Fibroblast of lung (primary cell): ENCODE data around the gene POLR3F. TPM values are rescaled to one million over a fixed set of nuclear protein-coding genes. Genes with fewer than 3 reads are reported as not detected.
"Not testable (repeated sequence)": the region's sequence is repeated elsewhere in the genome, so short reads cannot be mapped to it uniquely, and the experiment has no call there.

ENCODE experiments used
- DNase-seq, 2 donors: peaks; one replicate each; pipeline versions ENCODE4 v3.0.0 to v3.0.0-alpha.2; 2010; ENCODE audit warnings: low read depth in 2 of 2
- H2AFZ ChIP-seq: 2 replicates; pipeline ENCODE4 v1.5.1; 2012; ENCODE audit warnings: low read length, control low read depth, inconsistent platforms
- H3K27ac ChIP-seq: 2 replicates; pipeline ENCODE4 v1.5.1; 2011; ENCODE audit warnings: low read length, control low read depth; ENCODE audit not compliant: insufficient read depth
- H3K27me3 ChIP-seq: 2 replicates; pipeline ENCODE4 v1.5.1; 2011; ENCODE audit warnings: mild to moderate bottlenecking, low read length; ENCODE audit not compliant: control insufficient read depth, insufficient read depth
- H3K36me3 ChIP-seq: 2 replicates; pipeline ENCODE4 v1.5.1; 2011; ENCODE audit warnings: low read length; ENCODE audit not compliant: control insufficient read depth, insufficient read depth
- H3K4me1 ChIP-seq: 2 replicates; pipeline ENCODE4 v1.5.1; 2011; ENCODE audit warnings: low read length; ENCODE audit not compliant: control insufficient read depth, insufficient read depth; ENCODE audit errors: extremely low read depth
- H3K4me2 ChIP-seq: 2 replicates; pipeline ENCODE4 v1.5.1; 2011; ENCODE audit warnings: low read length, control low read depth; ENCODE audit not compliant: insufficient read depth; ENCODE audit errors: extremely low read depth
- H3K4me3 ChIP-seq, 4 experiments: fragments of 200-600 bp in 1 of 4; sonication (generic) in 1 of 4; replicated peaks in 1 of 4; 2 replicates each; pipeline ENCODE4 v1.5.1; 2011 to 2016; ENCODE audit warnings: low read length in 4 of 4, low read depth in 3 of 4, mild to moderate bottlenecking in 3 of 4, control low read depth in 2 of 4, inconsistent platforms in 1 of 4, mixed read lengths in 1 of 4; ENCODE audit not compliant: insufficient read depth in 1 of 4; ENCODE audit errors: control extremely low read depth in 1 of 4
- H3K79me2 ChIP-seq: 2 replicates; pipeline ENCODE4 v1.5.1; 2012; ENCODE audit warnings: mild to moderate bottlenecking, low read length, inconsistent platforms; ENCODE audit not compliant: control insufficient read depth, insufficient read depth
- H3K9ac ChIP-seq: 2 replicates; pipeline ENCODE4 v1.5.1; 2011; ENCODE audit warnings: mild to moderate bottlenecking, low read length, control low read depth; ENCODE audit not compliant: insufficient read depth
- H3K9me3 ChIP-seq: 2 replicates; pipeline ENCODE4 v1.5.1; 2012; ENCODE audit warnings: low read depth, low read length; ENCODE audit not compliant: control insufficient read depth, insufficient read depth
- H4K20me1 ChIP-seq: 2 replicates; pipeline ENCODE4 v1.5.1; 2011; ENCODE audit warnings: low read length; ENCODE audit not compliant: control insufficient read depth, insufficient read depth; ENCODE audit errors: extremely low read depth
- EZH2 ChIP-seq: IDR thresholded peaks from 2 replicates; pipeline ENCODE4 v1.5.1; 2012; ENCODE audit warnings: low read length, control low read depth, mild to moderate bottlenecking; ENCODE audit errors: missing control alignments
- polyA plus RNA-seq, 2 donors: library from polyadenylated mRNA; depleted of rRNA in 1 of 2; stranded (reverse) in 1 of 2; unstranded in 1 of 2; fragments of >200 nt; gene quantifications; 2 replicates each; pipeline ENCODE4 v1.2.1, GENCODE V29; 2011 to 2012; ENCODE audit warnings: missing spikeins in 1 of 2
- total RNA-seq: library from RNA; depleted of rRNA; stranded (reverse); fragments of >200 nt; gene quantifications from 2 replicates; pipeline ENCODE4 v1.2.1, GENCODE V29; 2014
- TF ChIP-seq, protein P1 (sequence below), 2 donors: IDR thresholded peaks in 1 of 2; conservative IDR thresholded peaks in 1 of 2; 1 replicate in 1 of 2; 2 replicates in 1 of 2; pipeline ENCODE4 v1.5.1; 2011 to 2012; ENCODE audit warnings: low read length in 2 of 2, control low read depth in 1 of 2, inconsistent platforms in 1 of 2, low read depth in 1 of 2, mild to moderate bottlenecking in 1 of 2

The POLR3F gene
- total and polyA plus RNA-seq, 2 donors (not counting 1 experiment from before 2014, with no cell fraction given) = 11.2 to 20.5 TPM

DNA sequence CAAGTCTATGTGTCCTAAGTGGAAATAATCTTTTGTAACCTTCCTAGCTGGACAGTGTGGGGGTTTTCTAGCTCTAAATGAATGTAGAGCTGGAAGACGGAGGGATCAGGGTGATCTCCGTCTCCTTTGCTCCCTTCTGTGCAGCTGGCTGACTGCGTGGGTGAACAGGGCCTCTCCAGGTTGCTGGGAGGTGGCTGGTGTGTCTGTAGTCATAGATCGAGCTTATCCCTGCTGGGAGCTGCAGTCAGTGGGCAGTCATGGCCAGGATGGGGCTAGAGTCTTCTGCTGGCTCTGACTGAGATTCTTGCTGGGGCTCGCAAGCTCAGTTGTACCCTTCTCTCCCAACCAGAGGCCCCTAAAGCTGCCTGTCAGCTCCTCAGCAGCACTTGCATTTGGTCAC, 46.9 kb downstream of the POLR3F start:
- no peak for DNase-seq
- no peak overlapping the region for H3K4me2 ChIP-seq
- no peaks in the 10 kb centered on the region for H3K4me1 ChIP-seq
- H3K9ac ChIP-seq = no peak overlapping the region
- H4K20me1 ChIP-seq = no peaks in the 10 kb centered on the region
- no peaks in the 10 kb centered on the region for H3K27me3 ChIP-seq
- no peak overlapping the region for H3K27ac ChIP-seq
- peaks cover 5% of the 10 kb centered on the region for H3K36me3 ChIP-seq
- H3K4me3 ChIP-seq = no peak overlapping the region
- no peak for TF ChIP-seq EZH2
- TF ChIP-seq, protein P1, sequence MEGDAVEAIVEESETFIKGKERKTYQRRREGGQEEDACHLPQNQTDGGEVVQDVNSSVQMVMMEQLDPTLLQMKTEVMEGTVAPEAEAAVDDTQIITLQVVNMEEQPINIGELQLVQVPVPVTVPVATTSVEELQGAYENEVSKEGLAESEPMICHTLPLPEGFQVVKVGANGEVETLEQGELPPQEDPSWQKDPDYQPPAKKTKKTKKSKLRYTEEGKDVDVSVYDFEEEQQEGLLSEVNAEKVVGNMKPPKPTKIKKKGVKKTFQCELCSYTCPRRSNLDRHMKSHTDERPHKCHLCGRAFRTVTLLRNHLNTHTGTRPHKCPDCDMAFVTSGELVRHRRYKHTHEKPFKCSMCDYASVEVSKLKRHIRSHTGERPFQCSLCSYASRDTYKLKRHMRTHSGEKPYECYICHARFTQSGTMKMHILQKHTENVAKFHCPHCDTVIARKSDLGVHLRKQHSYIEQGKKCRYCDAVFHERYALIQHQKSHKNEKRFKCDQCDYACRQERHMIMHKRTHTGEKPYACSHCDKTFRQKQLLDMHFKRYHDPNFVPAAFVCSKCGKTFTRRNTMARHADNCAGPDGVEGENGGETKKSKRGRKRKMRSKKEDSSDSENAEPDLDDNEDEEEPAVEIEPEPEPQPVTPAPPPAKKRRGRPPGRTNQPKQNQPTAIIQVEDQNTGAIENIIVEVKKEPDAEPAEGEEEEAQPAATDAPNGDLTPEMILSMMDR (conservative IDR thresholded peaks at IDR 0.05 in 1 of 2, IDR thresholded peaks at IDR 0.05 in 1 of 2; ENCODE audit: low read depth in 1 of 2, low read length in 2 of 2) = no peak
- H2AFZ ChIP-seq = no peak overlapping the region
- H3K9me3 ChIP-seq = no peaks in the 10 kb centered on the region
- H3K79me2 ChIP-seq = no peaks in the 10 kb centered on the region

- no peak for TF ChIP-seq EZH2
- TF ChIP-seq, protein P1 (conservative IDR thresholded peaks at IDR 0.05 in 1 of 2, IDR thresholded peaks at IDR 0.05 in 1 of 2; ENCODE audit: low read depth in 1 of 2, low read length in 2 of 2) = no peak
- no peak overlapping the region for H3K4me3 ChIP-seq
- no peaks in the 10 kb centered on the region for H3K79me2 ChIP-seq
- no peak overlapping the region for H3K4me2 ChIP-seq
- no peak overlapping the region for H3K27ac ChIP-seq
- peaks cover under 1% of the 10 kb centered on the region for H3K36me3 ChIP-seq
- no peak for DNase-seq
- no peaks in the 10 kb centered on the region for H3K4me1 ChIP-seq
- no peaks in the 10 kb centered on the region for H3K27me3 ChIP-seq
- H3K9ac ChIP-seq = no peak overlapping the region
- H3K9me3 ChIP-seq = no peaks in the 10 kb centered on the region
- no peak overlapping the region for H2AFZ ChIP-seq
- no peaks in the 10 kb centered on the region for H4K20me1 ChIP-seq
Observed at GRCh38 chr20:18515973-18516372, 48.8 kb downstream of the POLR3F start.

GRCh38 chr20:18522066-18522465, 54.9 kb downstream of the POLR3F start:
- H3K9ac ChIP-seq, H3K27me3 ChIP-seq, H4K20me1 ChIP-seq, H3K4me2 ChIP-seq, H3K79me2 ChIP-seq, H3K36me3 ChIP-seq, H3K27ac ChIP-seq, H3K4me3 ChIP-seq, H3K4me1 ChIP-seq, H2AFZ ChIP-seq, H3K9me3 ChIP-seq: not testable (repeated sequence)
- peak in 1 of 2 donors; percentile 56 for DNase-seq
